HepG2 (cell line): Measurements from ENCODE around the gene HNRNPA1L2. TPM values are rescaled to one million over a fixed set of nuclear protein-coding genes. Genes with fewer than 3 reads are reported as not detected.

Experiments
- ATAC-seq: fragments of 200-7000 bp; cut with Tn5 transposase; 3 replicates; pipeline ENCODE4 v1.9.1; 2020; ENCODE audit warnings: mild to moderate bottlenecking, moderate library complexity
- BruUV-seq: library from RNA; stranded (reverse); fragments of 400-500 nt; replicated peaks from 2 replicates; lab custom pipeline; 2021; lab: Mats Ljungman, UMichigan
- CTCF ChIA-PET: fragments of 300-600 bp; formaldehyde crosslinking; extraction: SDS; loops from one replicate; lab custom pipeline; 2021; ENCODE audit warnings: low total read pairs, inconsistent platforms, low intra/inter-chr PET ratio; lab: Yijun Ruan, JAX
- POLR2A ChIA-PET: fragments of 350-600 bp; sonication (Branson Sonifier 250); formaldehyde crosslinking; loops from one replicate; lab custom pipeline; 2020; ENCODE audit warnings: antibody characterized with exemption, inconsistent platforms; lab: Yijun Ruan, JAX
- DNase-seq: peaks from one replicate; pipeline ENCODE4 v3.0.0-alpha.2; 2015; ENCODE audit warnings: low spot score
- FAIRE-seq: peaks from 3 replicates; lab custom pipeline; 2011; peaks lifted over from hg19 to GRCh38; lab: Jason Lieb, UNC
- H2AFZ ChIP-seq: one replicate; pipeline ENCODE4 v1.6.1; 2011; ENCODE audit warnings: low read length, inconsistent platforms
- H3K27ac ChIP-seq: fragments of 300-600 bp; 3 replicates; pipeline ENCODE4 v1.8.0; 2011; ENCODE audit warnings: mixed run types, mild to moderate bottlenecking, mixed read lengths, low read length, inconsistent platforms; ENCODE audit not compliant: insufficient read depth; ENCODE audit errors: extremely low read length
- H3K27me3 ChIP-seq, 2 experiments: fragments of 200-600 bp in 1 of 2; 2 replicates in 1 of 2; 3 replicates in 1 of 2; pipeline versions ENCODE4 v1.6.0 to v1.8.0; 2011; ENCODE audit warnings: low read length in 2 of 2, mild to moderate bottlenecking in 2 of 2, moderate library complexity in 2 of 2, inconsistent platforms in 1 of 2; ENCODE audit not compliant: insufficient read depth in 2 of 2, control insufficient read depth in 1 of 2
- H3K36me3 ChIP-seq, 2 experiments: fragments of 200-600 bp in 1 of 2; replicated peaks in 1 of 2; 2 replicates in 1 of 2; 3 replicates in 1 of 2; pipeline versions ENCODE4 v1.5.1 to v1.8.0; 2011; ENCODE audit warnings: low read length in 2 of 2, inconsistent platforms in 1 of 2; ENCODE audit not compliant: insufficient read depth in 2 of 2, control insufficient read depth in 1 of 2
- H3K4me1 ChIP-seq: 2 replicates; pipeline ENCODE4 v1.5.1; 2012; ENCODE audit warnings: low read length, inconsistent platforms; ENCODE audit not compliant: insufficient read depth
- H3K4me2 ChIP-seq: 2 replicates; pipeline ENCODE4 v1.6.0; 2011; ENCODE audit warnings: low read depth, low read length, inconsistent platforms
- H3K4me3 ChIP-seq, 3 experiments: fragments of 200-600 bp in 1 of 3; sonication (generic), shearing (Covaris generic) in 1 of 3; replicated peaks in 1 of 3; 2 replicates each; pipeline ENCODE4 v1.5.1; 2011 to 2016; ENCODE audit warnings: low read length in 3 of 3, inconsistent platforms in 2 of 3, low read depth in 2 of 3, mild to moderate bottlenecking in 2 of 3, control low read depth in 1 of 3, mixed read lengths in 1 of 3; ENCODE audit not compliant: insufficient read depth in 1 of 3
- H3K79me2 ChIP-seq: one replicate; pipeline ENCODE4 v1.6.1; 2011; ENCODE audit warnings: low read length, inconsistent platforms; ENCODE audit not compliant: insufficient read depth
- H3K9ac ChIP-seq: 2 replicates; pipeline ENCODE4 v1.6.0; 2011; ENCODE audit warnings: mild to moderate bottlenecking, low read depth, low read length, inconsistent platforms; ENCODE audit not compliant: insufficient read depth
- H3K9me3 ChIP-seq: 2 replicates; pipeline ENCODE4 v1.5.1; 2012; ENCODE audit warnings: mild to moderate bottlenecking, low read length
- H4K20me1 ChIP-seq: 2 replicates; pipeline ENCODE4 v1.6.0; 2011; ENCODE audit warnings: inconsistent platforms, mild to moderate bottlenecking, low read length, moderate library complexity; ENCODE audit not compliant: insufficient read depth
- BCL6 ChIP-seq: IDR thresholded peaks from 2 replicates; pipeline ENCODE4 v1.6.1; 2016; ENCODE audit warnings: missing genetic modification reagents, missing compliant biosample characterization
- E2F2 ChIP-seq: sonication (generic); formaldehyde crosslinking; IDR thresholded peaks from 2 replicates; pipeline ENCODE4 v1.4.0; 2020; ENCODE audit warnings: missing genetic modification reagents, borderline replicate concordance
- FOXK1 ChIP-seq: sonication (generic); formaldehyde crosslinking; IDR thresholded peaks from 2 replicates; pipeline ENCODE4 v1.4.0; 2020; ENCODE audit warnings: low read depth, missing genetic modification reagents, borderline replicate concordance
- FOXP4 ChIP-seq: sonication (generic); formaldehyde crosslinking; IDR thresholded peaks from 2 replicates; pipeline ENCODE4 v1.4.0; 2020; ENCODE audit warnings: missing genetic modification reagents
- MXD4 ChIP-seq: IDR thresholded peaks from 2 replicates; pipeline ENCODE4 v1.6.1; 2016; ENCODE audit warnings: mild to moderate bottlenecking, missing biosample characterization, missing genetic modification reagents
- POLR2AphosphoS5 ChIP-seq: IDR thresholded peaks from 2 replicates; pipeline ENCODE4 v1.6.1; 2012; ENCODE audit warnings: low read depth, low read length
- POLR2G ChIP-seq: fragments of 200-400 bp; formaldehyde crosslinking; IDR thresholded peaks from 2 replicates; pipeline ENCODE4 v1.6.1; 2018; ENCODE audit warnings: mild to moderate bottlenecking, low read depth, low read length, moderate library complexity
- SMAD9 ChIP-seq: sonication (generic); formaldehyde crosslinking; IDR thresholded peaks from 2 replicates; pipeline ENCODE4 v1.5.1; 2020; ENCODE audit warnings: mild to moderate bottlenecking, missing genetic modification reagents
- SNAPC4 ChIP-seq: sonication (generic); formaldehyde crosslinking; IDR thresholded peaks from 2 replicates; pipeline ENCODE4 v1.4.0; 2020; ENCODE audit warnings: mild to moderate bottlenecking, missing genetic modification reagents
- STAT5B ChIP-seq: sonication (generic); formaldehyde crosslinking; IDR thresholded peaks from 2 replicates; pipeline ENCODE4 v1.4.0; 2020; ENCODE audit warnings: missing genetic modification reagents
- ZBTB42 ChIP-seq: sonication (generic); formaldehyde crosslinking; IDR thresholded peaks from 2 replicates; pipeline ENCODE4 v1.5.0; 2020; ENCODE audit warnings: mild to moderate bottlenecking, missing genetic modification reagents
- ZNF639 ChIP-seq: conservative IDR thresholded peaks from 2 replicates; pipeline ENCODE4 v1.6.1; 2018; ENCODE audit warnings: missing genetic modification reagents
- ZSCAN22 ChIP-seq: sonication (generic); formaldehyde crosslinking; IDR thresholded peaks from 2 replicates; pipeline ENCODE4 v1.4.0; 2020; ENCODE audit warnings: mild to moderate bottlenecking, missing genetic modification reagents
- WGBS: methylation state at CpG from one replicate; pipeline ENCODE4 v1.1.6; 2017; ENCODE audit warnings: low lambda C conversion rate; 5-methylcytosine and 5-hydroxymethylcytosine counted together
- in situ Hi-C: cut with HindIII; loops from 2 replicates; pipeline ENCODE4 v1.10.0; 2017; ENCODE audit warnings: low pct_unique_long_range_greater_than_20kb; ENCODE audit not compliant: extremely low pct_ligation_motif_present
- intact Hi-C: fragments of 100-400 bp; cut with micrococcal nuclease; formaldehyde crosslinking; loops from one replicate; pipeline ENCODE4 v1.10.0; 2022; ENCODE audit not compliant: unreplicated experiment
- polyA plus RNA-seq, 8 experiments: library from polyadenylated mRNA; depleted of rRNA in 3 of 8; stranded (reverse) in 7 of 8; unstranded in 1 of 8; fragments of >200 nt; fragmentation: Illumina TruSeq in 4 of 8; extraction: Trizol in 4 of 8; gene quantifications; 2 replicates each; pipeline versions ENCODE4 v1.2.1 to v1.2.3, GENCODE V29; 2011 to 2016; ENCODE audit warnings: low read depth in 4 of 8, missing spikeins in 1 of 8, mixed read lengths in 1 of 8; ENCODE audit not compliant: insufficient read depth in 1 of 8
- total RNA-seq, 5 experiments: library from RNA; depleted of rRNA; stranded (reverse); fragments of >200 nt; fragmentation: Illumina TruSeq; extraction: Trizol; gene quantifications; 2 replicates each; pipeline ENCODE4 v1.2.3, GENCODE V29; 2016; ENCODE audit warnings: low read depth in 1 of 5

HNRNPA1L2 gene
- total and polyA plus RNA-seq, 2 of the 13 experiments (the other 11 are each of a cell fraction or from before 2014, with no cell fraction given), result 3.6 to 7.1 TPM

GRCh38 chr13:52652196-52652979 is 10.2 kb downstream of the HNRNPA1L2 start, which contains the start of gene SUGT1:
Gene SUGT1, plus strand, starts transcription at chr13:52652836. Its CDS starts 85 bp downstream, at chr13:52652921.
- FAIRE-seq (peak; percentile 90), ATAC-seq (peak; percentile 98), DNase-seq (peak; percentile 94)
- intact Hi-C loops, result loop anchor here (1.0 to 10.0 kb wide), 2 partner anchors 35 to 198 kb away; partner anchors contain the start of genes CKAP2 and VPS36
- Histone ChIP-seq H3K4me2 (peak within 1 kb of the TSS; percentile 80), H3K27ac (peak within 1 kb of the TSS; percentile 100), H3K4me1 (peaks cover 43% of the 10 kb centered on the region), H4K20me1 (no peaks in the 10 kb centered on the region), H3K36me3 (0 out of 5 replicates have a peak, but pooled peaks cover 0 to 7% of the 10 kb centered on the region in 2 experiments), H3K9me3 (no peaks in the 10 kb centered on the region), H3K4me3 (peak within 1 kb of the TSS; percentile 90 to 95 (median 92)), H3K9ac (peak within 1 kb of the TSS; percentile 98), H3K27me3 (no peaks in the 10 kb centered on the region; a peak in 1 of 5 replicates), H2AFZ (peak within 1 kb of the TSS; percentile 82), H3K79me2 (peaks cover 59% of the 10 kb centered on the region)
- in situ Hi-C loops, result loop anchor here (10.0 kb wide), 1 partner anchor 58 kb away; no protein-coding TSS in a partner anchor
- ChIA-PET CTCF (no interaction called here), POLR2A (interaction anchor here (0.6 to 3.3 kb wide), 23 partner anchors 10 to 316 kb away, joined by 3 to 94 read pairs (median 4); partner anchors contain the start of genes HNRNPA1L2 and VPS36)
- no TSS peak for BruUV-seq
- WGBS, result under 1% methylated on average over 28 of the region's 61 CpGs
- TF ChIP-seq POLR2AphosphoS5, result peak; percentile 90
- peak; percentile 71; the same call in 1 of the 2 replicates for TF ChIP-seq MXD4
- TF ChIP-seq FOXK1 (CRISPR knock-in tag), result peak; percentile 77
- 0 out of 2 replicates have a peak, but pooled peaks have one; percentile 6 for TF ChIP-seq E2F2 (CRISPR knock-in tag)
- peak; percentile 34; the same call in 1 of the 2 replicates for TF ChIP-seq ZBTB42
- peak; percentile 87 for TF ChIP-seq ZNF639 (CRISPR knock-in tag)
- TF ChIP-seq SMAD9 (CRISPR knock-in tag), result no peak
- peak; percentile 90 for TF ChIP-seq SNAPC4 (CRISPR knock-in tag)
- peak; percentile 95 for TF ChIP-seq POLR2G
- no peak for TF ChIP-seq ZSCAN22 (CRISPR knock-in tag)
- 0 out of 2 replicates have a peak, but pooled peaks have one; percentile 18 for TF ChIP-seq FOXP4 (CRISPR knock-in tag)
- TF ChIP-seq STAT5B (CRISPR knock-in tag), result no peak
- 0 out of 2 replicates have a peak, but pooled peaks have one; percentile 16 for TF ChIP-seq BCL6 (CRISPR knock-in tag)
